ENCODE measurements around the gene DTYMK.

DNA sequence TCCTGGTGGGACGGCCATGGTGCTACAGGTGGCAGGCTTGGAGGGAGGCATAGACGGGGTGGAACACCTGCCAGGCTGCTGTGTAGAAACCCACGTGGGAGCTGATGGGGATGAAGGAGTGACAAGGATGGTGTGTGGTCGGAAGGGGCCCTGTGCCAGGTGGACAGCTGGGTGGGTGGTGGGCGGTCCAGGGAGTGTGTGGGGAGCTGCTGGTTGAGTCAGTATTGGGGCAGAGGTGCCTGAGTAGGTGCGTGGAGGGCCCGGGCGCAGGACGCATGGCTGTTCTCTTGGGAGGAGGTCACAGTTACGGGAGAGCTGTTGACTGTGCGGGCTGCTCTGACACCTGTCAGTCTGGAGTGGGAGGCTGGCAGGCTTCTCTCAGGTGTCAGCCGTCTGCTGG lies 35.2 kb upstream of the DTYMK start:
- TF ChIP-seq, protein P1, sequence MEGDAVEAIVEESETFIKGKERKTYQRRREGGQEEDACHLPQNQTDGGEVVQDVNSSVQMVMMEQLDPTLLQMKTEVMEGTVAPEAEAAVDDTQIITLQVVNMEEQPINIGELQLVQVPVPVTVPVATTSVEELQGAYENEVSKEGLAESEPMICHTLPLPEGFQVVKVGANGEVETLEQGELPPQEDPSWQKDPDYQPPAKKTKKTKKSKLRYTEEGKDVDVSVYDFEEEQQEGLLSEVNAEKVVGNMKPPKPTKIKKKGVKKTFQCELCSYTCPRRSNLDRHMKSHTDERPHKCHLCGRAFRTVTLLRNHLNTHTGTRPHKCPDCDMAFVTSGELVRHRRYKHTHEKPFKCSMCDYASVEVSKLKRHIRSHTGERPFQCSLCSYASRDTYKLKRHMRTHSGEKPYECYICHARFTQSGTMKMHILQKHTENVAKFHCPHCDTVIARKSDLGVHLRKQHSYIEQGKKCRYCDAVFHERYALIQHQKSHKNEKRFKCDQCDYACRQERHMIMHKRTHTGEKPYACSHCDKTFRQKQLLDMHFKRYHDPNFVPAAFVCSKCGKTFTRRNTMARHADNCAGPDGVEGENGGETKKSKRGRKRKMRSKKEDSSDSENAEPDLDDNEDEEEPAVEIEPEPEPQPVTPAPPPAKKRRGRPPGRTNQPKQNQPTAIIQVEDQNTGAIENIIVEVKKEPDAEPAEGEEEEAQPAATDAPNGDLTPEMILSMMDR (IDR thresholded peaks at IDR 0.05), result no peak
- no peak for TF ChIP-seq POLR2A (IDR thresholded peaks at IDR 0.05)
